HG03571 (cell line): ENCODE measurements around the gene ABHD12.

Source experiments
- ATAC-seq: cut with Tn5 transposase; IDR thresholded peaks from one replicate; pipeline ENCODE4 v1.9.1; 2021; ENCODE audit not compliant: unreplicated experiment

The ABHD12 gene

GRCh38 chr20:25308671-25309394 lies 81.8 kb downstream of the ABHD12 start:
- ATAC-seq = no peak

- ATAC-seq = no peak
Measured at GRCh38 chr20:25308083-25308491, 82.5 kb downstream of the ABHD12 start.

- ATAC-seq = no peak
Measured at GRCh38 chr20:25306991-25307903, 83.4 kb downstream of the ABHD12 start.

- ATAC-seq = no peak
Measured at GRCh38 chr20:25304025-25304549, 86.5 kb downstream of the ABHD12 start.

GRCh38 chr20:25303292-25304024 lies 87.2 kb downstream of the ABHD12 start:
- no peak for ATAC-seq

GRCh38 chr20:25302596-25302995 lies 88.0 kb downstream of the ABHD12 start:
- ATAC-seq = no peak

- ATAC-seq = no peak
Measured at GRCh38 chr20:25301357-25301920, 89.2 kb downstream of the ABHD12 start.

GRCh38 chr20:25300496-25301170 lies 90.0 kb downstream of the ABHD12 start:
- no peak for ATAC-seq

GRCh38 chr20:25299806-25300205 lies 90.8 kb downstream of the ABHD12 start:
- no peak for ATAC-seq

- ATAC-seq = peak; percentile 57
Measured at GRCh38 chr20:25297141-25297905, 93.3 kb downstream of the ABHD12 start.

- ATAC-seq = no peak
Measured at GRCh38 chr20:25296094-25297093, 94.2 kb downstream of the ABHD12 start.

- ATAC-seq = no peak
Measured at GRCh38 chr20:25295386-25296093, 95.1 kb downstream of the ABHD12 start.

GRCh38 chr20:25294459-25295385 lies 95.9 kb downstream of the ABHD12 start:
- peak; percentile 35 for ATAC-seq

- ATAC-seq = no peak
Measured at GRCh38 chr20:25293910-25294458, 96.7 kb downstream of the ABHD12 start.

- no peak for ATAC-seq
Measured at GRCh38 chr20:25293507-25293906, 97.1 kb downstream of the ABHD12 start.

GRCh38 chr20:25292176-25292891 lies 98.3 kb downstream of the ABHD12 start:
- ATAC-seq = no peak
